Cardiac fibroblast (primary cell): ENCODE measurements around the gene USP50.

Source experiments
- DNase-seq, 2 donors: peaks; one replicate each; pipeline versions ENCODE4 v3.0.0 to v3.0.0-alpha.2; 2010; ENCODE audit warnings: low read depth in 2 of 2
- H3K4me3 ChIP-seq, 2 donors: replicated peaks in 1 of 2; 1 replicate in 1 of 2; 2 replicates in 1 of 2; pipeline ENCODE4 v1.5.1; 2011; ENCODE audit warnings: low read depth in 2 of 2, low read length in 2 of 2, mild to moderate bottlenecking in 2 of 2, moderate library complexity in 1 of 2
- TF ChIP-seq, protein P1 (sequence below): IDR thresholded peaks from one replicate; pipeline ENCODE4 v1.5.1; 2011; ENCODE audit warnings: low read depth, mild to moderate bottlenecking, low read length, inconsistent platforms

USP50 gene

GRCh38 chr15:50463423-50464358 is 82.8 kb downstream of the USP50 start:
- peak; percentile 19 to 60 for DNase-seq

DNA sequence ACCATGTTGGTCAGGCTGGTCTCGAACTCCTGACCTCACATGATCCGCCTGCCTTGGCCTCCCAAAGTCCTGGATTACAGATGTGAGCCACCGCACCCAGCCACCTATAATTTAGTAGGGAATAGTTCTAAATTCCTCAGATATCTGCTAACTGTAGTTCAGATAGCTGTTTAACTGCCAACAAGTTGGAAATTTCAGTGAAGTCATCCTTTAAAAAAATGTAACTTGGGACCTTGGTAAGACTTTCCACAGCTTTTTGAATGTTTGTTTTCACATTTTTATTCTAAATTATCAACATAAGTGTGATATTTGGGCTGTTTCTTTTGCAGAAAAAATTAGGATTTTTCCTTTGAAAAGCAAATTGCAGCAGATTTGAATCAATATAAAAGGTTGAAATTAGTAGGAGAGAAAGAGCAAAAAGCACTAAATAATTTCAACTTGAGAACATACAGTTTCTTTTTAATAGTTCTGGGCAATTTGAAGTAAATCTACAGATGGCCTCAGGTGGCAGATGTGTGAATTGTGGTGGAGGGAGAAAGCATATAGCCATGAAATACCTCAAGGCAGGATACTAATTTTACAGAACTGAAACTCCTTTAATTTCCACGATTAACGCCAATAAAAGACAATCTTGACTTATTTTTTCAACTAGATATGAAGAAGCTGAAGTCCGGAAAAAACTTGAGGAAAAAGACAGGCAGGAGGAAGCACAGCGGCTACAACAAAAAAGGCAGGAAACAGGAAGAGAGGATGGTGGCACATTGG is 87.9 kb downstream of the USP50 start:
- TF ChIP-seq, protein P1, sequence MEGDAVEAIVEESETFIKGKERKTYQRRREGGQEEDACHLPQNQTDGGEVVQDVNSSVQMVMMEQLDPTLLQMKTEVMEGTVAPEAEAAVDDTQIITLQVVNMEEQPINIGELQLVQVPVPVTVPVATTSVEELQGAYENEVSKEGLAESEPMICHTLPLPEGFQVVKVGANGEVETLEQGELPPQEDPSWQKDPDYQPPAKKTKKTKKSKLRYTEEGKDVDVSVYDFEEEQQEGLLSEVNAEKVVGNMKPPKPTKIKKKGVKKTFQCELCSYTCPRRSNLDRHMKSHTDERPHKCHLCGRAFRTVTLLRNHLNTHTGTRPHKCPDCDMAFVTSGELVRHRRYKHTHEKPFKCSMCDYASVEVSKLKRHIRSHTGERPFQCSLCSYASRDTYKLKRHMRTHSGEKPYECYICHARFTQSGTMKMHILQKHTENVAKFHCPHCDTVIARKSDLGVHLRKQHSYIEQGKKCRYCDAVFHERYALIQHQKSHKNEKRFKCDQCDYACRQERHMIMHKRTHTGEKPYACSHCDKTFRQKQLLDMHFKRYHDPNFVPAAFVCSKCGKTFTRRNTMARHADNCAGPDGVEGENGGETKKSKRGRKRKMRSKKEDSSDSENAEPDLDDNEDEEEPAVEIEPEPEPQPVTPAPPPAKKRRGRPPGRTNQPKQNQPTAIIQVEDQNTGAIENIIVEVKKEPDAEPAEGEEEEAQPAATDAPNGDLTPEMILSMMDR = no peak
- peak in 1 of 2 donors; percentile 31 for DNase-seq
- no peak overlapping the region for H3K4me3 ChIP-seq

More at GRCh38 chr15:50463423-50464358, 82.8 kb downstream of the USP50 start:
- TF ChIP-seq, protein P1 = no peak
- no peak overlapping the region for H3K4me3 ChIP-seq

DNA sequence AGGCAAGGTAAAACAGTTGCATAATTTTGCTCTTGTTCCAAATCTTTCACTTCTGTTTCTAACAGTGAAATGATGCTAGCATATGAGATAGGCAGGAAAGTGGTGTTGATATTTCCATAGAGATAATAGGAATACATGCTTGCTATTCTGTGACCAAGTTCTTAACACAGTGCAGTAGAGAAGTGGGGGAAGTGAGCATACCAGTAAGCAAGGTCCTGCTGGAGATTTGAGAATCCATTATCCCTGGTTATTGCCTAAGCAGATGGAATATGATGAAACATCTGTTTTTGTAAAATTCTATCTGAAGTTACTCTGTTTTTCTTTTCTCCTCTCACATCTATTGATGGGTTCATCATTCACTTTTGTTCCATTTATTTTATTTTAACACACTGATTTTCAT is 93.5 kb downstream of the USP50 start:
- peak; percentile 41 to 57 for DNase-seq
- TF ChIP-seq, protein P1 = no peak
- H3K4me3 ChIP-seq = no peak overlapping the region
